AG04449 (cell line): ENCODE results near the gene NEK6.

Experiments
- CTCF ChIA-PET: fragments of 350-600 bp; formaldehyde crosslinking; extraction: SDS; loops from one replicate; lab custom pipeline; 2021; ENCODE audit warnings: antibody characterized with exemption; lab: Yijun Ruan, JAX
- POLR2A ChIA-PET: fragments of 400-600, 350-600 bp; formaldehyde crosslinking; extraction: SDS; loops from one replicate; lab custom pipeline; 2020; ENCODE audit warnings: antibody characterized with exemption, inconsistent platforms; lab: Yijun Ruan, JAX
- DNase-seq: peaks from one replicate; pipeline ENCODE4 v3.0.0-alpha.2; 2010; ENCODE audit warnings: low read depth, low spot score
- H3K4me3 ChIP-seq: 2 replicates; pipeline ENCODE4 v1.5.1; 2011; ENCODE audit warnings: low read depth, mild to moderate bottlenecking, control low read depth, low read length
- TF ChIP-seq, protein P1 (sequence below): IDR thresholded peaks from one replicate; pipeline ENCODE4 v1.5.1; 2011; ENCODE audit warnings: mild to moderate bottlenecking, moderate library complexity, low read length, control low read depth, inconsistent platforms; ENCODE audit not compliant: insufficient read depth; ENCODE audit errors: missing control alignments

The NEK6 gene

DNA sequence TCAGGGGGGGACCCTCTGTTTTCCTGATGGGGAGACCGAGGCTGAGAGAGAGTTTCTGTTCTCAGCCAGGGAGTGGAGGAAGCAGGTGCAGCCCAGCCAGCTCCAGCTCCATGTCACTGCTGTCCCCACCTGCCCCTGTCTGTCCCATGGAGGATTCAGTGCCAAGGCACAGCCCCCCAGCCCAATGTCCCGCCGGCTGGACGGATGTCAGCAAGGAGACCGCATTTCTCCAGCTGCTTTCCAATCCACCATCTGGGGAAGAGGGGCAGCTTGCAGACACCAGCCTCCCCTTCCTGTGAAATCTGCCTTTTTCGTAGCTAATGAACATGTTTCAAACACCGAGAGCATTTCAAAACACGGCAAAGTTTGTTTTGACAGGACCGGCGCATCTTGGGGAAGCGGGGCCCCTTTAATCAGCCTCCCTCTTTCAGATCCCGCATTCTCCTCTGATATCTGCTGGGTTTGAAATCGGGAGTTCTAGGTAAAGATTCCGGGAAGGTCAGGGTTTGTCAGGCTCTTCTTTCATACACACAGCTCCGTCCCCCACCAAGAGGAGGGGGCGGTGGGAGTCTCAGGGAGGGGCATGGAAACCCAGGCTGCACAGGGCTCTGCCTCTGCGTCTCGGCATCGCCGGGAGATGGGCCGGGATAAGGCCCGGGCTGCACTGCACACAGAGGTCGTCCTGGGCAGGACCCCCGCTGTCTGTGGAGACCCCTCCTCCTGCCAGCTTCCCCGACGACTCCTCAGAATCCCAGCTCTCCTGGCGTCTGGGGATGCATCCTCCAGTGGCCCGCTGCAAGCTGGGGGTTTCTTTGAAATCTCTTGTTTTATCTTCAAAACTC, 74.8 kb downstream of the NEK6 start:
- CTCF ChIA-PET = interaction anchor here (1.3 to 7.7 kb wide), 3 partner anchors 13 to 206 kb away, joined by 3 to 59 read pairs (median 5); no protein-coding TSS in a partner anchor
- no peak overlapping the region for H3K4me3 ChIP-seq
- POLR2A ChIA-PET = no interaction called here
- TF ChIP-seq, protein P1, sequence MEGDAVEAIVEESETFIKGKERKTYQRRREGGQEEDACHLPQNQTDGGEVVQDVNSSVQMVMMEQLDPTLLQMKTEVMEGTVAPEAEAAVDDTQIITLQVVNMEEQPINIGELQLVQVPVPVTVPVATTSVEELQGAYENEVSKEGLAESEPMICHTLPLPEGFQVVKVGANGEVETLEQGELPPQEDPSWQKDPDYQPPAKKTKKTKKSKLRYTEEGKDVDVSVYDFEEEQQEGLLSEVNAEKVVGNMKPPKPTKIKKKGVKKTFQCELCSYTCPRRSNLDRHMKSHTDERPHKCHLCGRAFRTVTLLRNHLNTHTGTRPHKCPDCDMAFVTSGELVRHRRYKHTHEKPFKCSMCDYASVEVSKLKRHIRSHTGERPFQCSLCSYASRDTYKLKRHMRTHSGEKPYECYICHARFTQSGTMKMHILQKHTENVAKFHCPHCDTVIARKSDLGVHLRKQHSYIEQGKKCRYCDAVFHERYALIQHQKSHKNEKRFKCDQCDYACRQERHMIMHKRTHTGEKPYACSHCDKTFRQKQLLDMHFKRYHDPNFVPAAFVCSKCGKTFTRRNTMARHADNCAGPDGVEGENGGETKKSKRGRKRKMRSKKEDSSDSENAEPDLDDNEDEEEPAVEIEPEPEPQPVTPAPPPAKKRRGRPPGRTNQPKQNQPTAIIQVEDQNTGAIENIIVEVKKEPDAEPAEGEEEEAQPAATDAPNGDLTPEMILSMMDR = no peak
- no peak for DNase-seq

DNA sequence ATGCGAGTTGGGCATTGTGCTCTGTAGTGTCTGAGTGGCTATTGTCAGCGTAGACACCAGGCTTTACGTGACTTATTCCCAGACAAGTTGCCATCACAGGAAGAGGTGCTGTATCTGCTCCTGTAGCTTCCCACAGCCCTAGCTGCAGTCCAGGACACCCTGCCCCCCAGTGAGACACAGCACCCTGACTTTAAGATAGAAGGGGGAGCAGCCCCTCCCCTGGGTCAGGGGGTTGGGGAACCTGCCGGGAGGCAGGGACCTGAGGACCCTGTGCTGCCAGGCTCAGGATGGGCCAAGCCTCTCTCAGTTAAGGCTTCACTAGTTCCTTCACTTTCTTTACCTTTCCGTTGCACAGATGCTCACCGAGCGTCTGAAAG, 75.4 kb downstream of the NEK6 start:
- no peak overlapping the region for H3K4me3 ChIP-seq
- TF ChIP-seq, protein P1 = no peak
- ChIA-PET POLR2A (no interaction called here), CTCF (interaction anchor here (7.7 kb wide), 1 partner anchor 13 kb away, joined by 59 read pairs; no protein-coding TSS in a partner anchor)
- no peak for DNase-seq

DNA sequence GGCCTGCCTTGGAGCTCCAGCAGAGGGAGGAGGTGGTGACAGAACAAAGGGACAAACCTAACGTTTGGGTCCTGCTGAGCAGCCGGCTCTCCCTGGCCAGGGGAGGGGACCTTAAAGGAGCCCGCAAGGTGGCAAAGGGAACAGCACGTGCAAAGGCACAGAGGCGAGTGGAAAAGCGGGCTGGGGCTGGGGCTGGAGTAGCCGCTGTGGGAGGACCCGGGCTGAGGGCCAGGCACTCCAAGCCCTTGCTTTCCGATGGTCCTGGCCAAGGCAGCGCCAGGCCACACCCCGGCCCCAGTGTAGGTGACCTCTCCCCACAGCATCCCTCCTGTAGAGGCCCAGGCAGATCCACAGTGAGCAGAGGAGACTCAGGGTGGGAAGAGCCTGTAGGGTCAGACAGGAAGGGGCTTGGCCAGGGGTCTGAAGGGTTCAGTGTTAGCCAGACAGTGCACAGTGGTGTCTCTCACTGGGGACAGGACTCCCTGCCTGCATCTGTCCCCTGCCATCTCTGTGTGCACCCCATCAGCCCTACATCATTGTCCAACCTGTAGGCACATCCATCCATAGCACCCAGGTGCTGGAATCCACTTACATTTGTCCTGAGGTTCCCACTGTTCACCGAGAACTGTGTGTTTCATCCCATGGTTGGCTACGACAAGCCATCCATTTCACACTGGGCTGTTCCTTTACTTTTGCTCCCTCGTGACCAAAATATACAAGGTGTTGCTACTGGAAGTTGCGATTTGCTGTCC, 77.0 kb downstream of the NEK6 start:
- no peak overlapping the region for H3K4me3 ChIP-seq
- ChIA-PET POLR2A (no interaction called here), CTCF (interaction anchor here (7.7 kb wide), 1 partner anchor 15 kb away, joined by 59 read pairs; no protein-coding TSS in a partner anchor)
- TF ChIP-seq, protein P1 = no peak
- no peak for DNase-seq

DNA sequence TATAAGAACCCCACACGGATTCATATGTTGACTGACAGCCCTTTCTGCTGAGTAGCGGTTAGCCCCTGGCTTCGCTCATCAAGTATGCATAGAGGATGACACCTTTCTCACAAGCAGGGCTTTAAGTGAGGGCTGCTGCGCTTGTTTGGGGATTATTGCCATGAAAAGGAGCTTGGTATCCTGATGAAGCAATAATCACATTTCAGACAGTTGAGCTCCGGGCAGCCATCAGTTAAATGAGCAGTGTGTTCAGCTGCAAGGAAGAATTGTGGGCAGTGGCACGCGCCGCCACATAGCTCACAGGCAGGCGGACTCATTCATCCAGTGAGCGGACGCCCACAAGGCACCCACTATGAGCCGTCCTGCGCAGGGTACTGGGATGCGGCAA, 77.6 kb downstream of the NEK6 start:
- CTCF ChIA-PET = interaction anchor here (2.4 kb wide), 1 partner anchor 208 kb away, joined by 9 read pairs; no protein-coding TSS in a partner anchor

DNA sequence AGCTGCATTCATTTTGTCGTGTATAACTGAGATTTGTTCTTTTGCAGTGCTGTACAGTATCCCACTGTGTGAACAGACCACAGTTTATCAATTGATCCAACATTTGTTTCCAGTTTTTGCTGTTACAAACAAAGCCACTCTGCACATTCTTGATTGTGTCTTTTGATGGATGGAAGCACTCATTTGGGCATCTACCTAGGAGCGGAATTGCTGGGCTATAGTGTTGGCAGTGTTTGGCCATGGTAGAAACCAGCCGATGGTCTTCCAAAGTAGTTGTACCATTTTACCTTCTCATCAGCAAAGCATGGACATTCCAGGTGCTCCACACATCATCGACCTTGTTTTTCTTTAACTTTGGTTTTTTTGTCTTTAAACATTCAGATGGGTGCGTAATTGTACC, 79.8 kb downstream of the NEK6 start:
- no peak overlapping the region for H3K4me3 ChIP-seq
- no peak for DNase-seq
- ChIA-PET CTCF (interaction anchor here (1.1 to 4.1 kb wide), 3 partner anchors 17 to 211 kb away, joined by 3 to 18 read pairs (median 9); no protein-coding TSS in a partner anchor), POLR2A (no interaction called here)
- TF ChIP-seq, protein P1 = no peak

More for the DNA sequence above, 77.6 kb downstream of the NEK6 start:
- no peak overlapping the region for H3K4me3 ChIP-seq
- POLR2A ChIA-PET = no interaction called here
- TF ChIP-seq, protein P1 = no peak
- DNase-seq = no peak
